CD14-positive monocyte (primary cell): ENCODE data around the gene ATF6. TPM values are rescaled to one million over a fixed set of nuclear protein-coding genes. Genes with fewer than 3 reads are reported as not detected.

Source experiments
- DNase-seq, 3 donors: peaks; one replicate each; pipeline ENCODE4 v3.0.0-alpha.2; 2011 to 2022
- H2AFZ ChIP-seq: 2 replicates; pipeline ENCODE4 v1.6.0; 2012; ENCODE audit warnings: mild to moderate bottlenecking, low read depth, low read length, inconsistent platforms; ENCODE audit not compliant: insufficient read depth, poor library complexity, severe bottlenecking
- H3K27ac ChIP-seq, 2 donors: 1 replicate in 1 of 2; 2 replicates in 1 of 2; pipeline ENCODE4 v1.5.1; 2012 to 2013; ENCODE audit warnings: low read length in 2 of 2, control low read depth in 1 of 2, inconsistent platforms in 1 of 2, low read depth in 1 of 2, mild to moderate bottlenecking in 1 of 2
- H3K27me3 ChIP-seq, 2 donors: one replicate each; pipeline versions ENCODE4 v1.6.0 to v1.6.1; 2011 to 2013; ENCODE audit warnings: low read length in 2 of 2; ENCODE audit not compliant: control insufficient read depth in 2 of 2, insufficient read depth in 2 of 2
- H3K36me3 ChIP-seq, 2 donors: replicated peaks in 1 of 2; 1 replicate in 1 of 2; 2 replicates in 1 of 2; pipeline versions ENCODE4 v1.5.1 to v1.6.1; 2012 to 2013; ENCODE audit warnings: low read length in 2 of 2, control low read depth in 1 of 2, inconsistent platforms in 1 of 2, mild to moderate bottlenecking in 1 of 2; ENCODE audit not compliant: insufficient read depth in 2 of 2, control insufficient read depth in 1 of 2
- H3K4me1 ChIP-seq, 2 donors: 1 replicate in 1 of 2; 2 replicates in 1 of 2; pipeline versions ENCODE4 v1.5.1 to v1.6.1; 2012 to 2013; ENCODE audit warnings: low read length in 2 of 2, control low read depth in 1 of 2, inconsistent platforms in 1 of 2, mild to moderate bottlenecking in 1 of 2, moderate library complexity in 1 of 2; ENCODE audit not compliant: insufficient read depth in 2 of 2, control insufficient read depth in 1 of 2
- H3K4me2 ChIP-seq: replicated peaks from 2 replicates; pipeline ENCODE3; 2012; ENCODE audit warnings: low read length, moderate library complexity, mild to moderate bottlenecking; ENCODE audit not compliant: poor library complexity, severe bottlenecking; ENCODE audit errors: extremely low read depth
- H3K4me3 ChIP-seq, 3 experiments: fragments of 200-600 bp in 1 of 3; sonication (generic) in 1 of 3; replicated peaks in 1 of 3; 1 replicate in 2 of 3; 2 replicates in 1 of 3; pipeline ENCODE4 v1.5.1; 2011 to 2013; ENCODE audit warnings: low read length in 3 of 3, mild to moderate bottlenecking in 3 of 3, control low read depth in 2 of 3, low read depth in 2 of 3, inconsistent platforms in 1 of 3, moderate library complexity in 1 of 3
- H3K79me2 ChIP-seq: 2 replicates; pipeline ENCODE4 v1.6.0; 2012; ENCODE audit warnings: mild to moderate bottlenecking, control low read depth, inconsistent platforms, low read length, moderate library complexity; ENCODE audit not compliant: insufficient read depth
- H3K9ac ChIP-seq: 2 replicates; pipeline ENCODE4 v1.6.0; 2017; ENCODE audit warnings: low read length, mild to moderate bottlenecking; ENCODE audit not compliant: insufficient read depth, poor library complexity, severe bottlenecking
- H3K9me3 ChIP-seq, 2 donors: replicated peaks in 1 of 2; 1 replicate in 1 of 2; 2 replicates in 1 of 2; pipeline versions ENCODE4 v1.5.1 to v1.6.1; 2012 to 2013; ENCODE audit warnings: low read length in 2 of 2, control low read depth in 1 of 2; ENCODE audit not compliant: control insufficient read depth in 1 of 2, insufficient read depth in 1 of 2
- H4K20me1 ChIP-seq: 2 replicates; pipeline ENCODE4 v1.6.0; 2012; ENCODE audit warnings: mild to moderate bottlenecking, low read length, control low read depth, moderate library complexity; ENCODE audit not compliant: insufficient read depth
- H3K27ac Mint-ChIP-seq, 7 donors: one replicate each; pipeline ENCODE4 v1.8.0; 2020; ENCODE audit warnings: mild to moderate bottlenecking in 7 of 7, mixed read lengths in 7 of 7, moderate library complexity in 6 of 7, inconsistent platforms in 2 of 7
- H3K27me3 Mint-ChIP-seq, 3 donors: one replicate each; pipeline ENCODE4 v1.8.0; 2021 to 2022; ENCODE audit warnings: low read depth in 3 of 3, mild to moderate bottlenecking in 3 of 3, mixed read lengths in 3 of 3, moderate library complexity in 3 of 3, inconsistent platforms in 1 of 3
- H3K36me3 Mint-ChIP-seq, 2 donors: one replicate each; pipeline ENCODE4 v1.8.0; 2020; ENCODE audit warnings: mixed read lengths in 2 of 2, inconsistent platforms in 1 of 2, mild to moderate bottlenecking in 1 of 2
- H3K4me1 Mint-ChIP-seq: one replicate; pipeline ENCODE4 v1.8.0; 2020; ENCODE audit warnings: mild to moderate bottlenecking, mixed read lengths
- H3K4me3 Mint-ChIP-seq, 2 donors: one replicate each; pipeline ENCODE4 v1.8.0; 2020; ENCODE audit warnings: mild to moderate bottlenecking in 2 of 2, mixed read lengths in 2 of 2, moderate library complexity in 1 of 2
- H3K9me3 Mint-ChIP-seq, 7 donors: one replicate each; pipeline ENCODE4 v1.8.0; 2020 to 2022; ENCODE audit warnings: mixed read lengths in 7 of 7, mild to moderate bottlenecking in 6 of 7, moderate library complexity in 6 of 7, inconsistent platforms in 2 of 7
- WGBS: methylation state at CpG from one replicate; pipeline ENCODE4 v1.1.5; 2013; ENCODE audit warnings: missing lambda C conversion rate; ENCODE audit not compliant: insufficient coverage; 5-methylcytosine and 5-hydroxymethylcytosine counted together
- intact Hi-C, 2 donors: fragments of 100-400 bp; cut with micrococcal nuclease; formaldehyde crosslinking; loops; one replicate each; pipeline versions ENCODE4 v1.15.0 to v1.15.1; 2023
- polyA plus RNA-seq, 3 donors: library from polyadenylated mRNA; depleted of rRNA in 1 of 3; unstranded in 2 of 3; stranded (reverse) in 1 of 3; fragments of 300-500 nt in 2 of 3; fragments of >200 nt in 1 of 3; fragmentation: Illumina TruSeq in 2 of 3; gene quantifications; 1 replicate in 2 of 3; 2 replicates in 1 of 3; pipeline ENCODE4 v1.2.3, GENCODE V29; 2012 to 2021
- TF ChIP-seq, protein P1 (sequence below): fragments of 200-600 bp; IDR thresholded peaks from one replicate; pipeline ENCODE4 v1.8.0; 2022; ENCODE audit warnings: antibody characterized with exemption, mild to moderate bottlenecking

ATF6 gene
- polyA plus RNA-seq, 3 donors = 13.4 to 25.6 (median 22.2) TPM

DNA sequence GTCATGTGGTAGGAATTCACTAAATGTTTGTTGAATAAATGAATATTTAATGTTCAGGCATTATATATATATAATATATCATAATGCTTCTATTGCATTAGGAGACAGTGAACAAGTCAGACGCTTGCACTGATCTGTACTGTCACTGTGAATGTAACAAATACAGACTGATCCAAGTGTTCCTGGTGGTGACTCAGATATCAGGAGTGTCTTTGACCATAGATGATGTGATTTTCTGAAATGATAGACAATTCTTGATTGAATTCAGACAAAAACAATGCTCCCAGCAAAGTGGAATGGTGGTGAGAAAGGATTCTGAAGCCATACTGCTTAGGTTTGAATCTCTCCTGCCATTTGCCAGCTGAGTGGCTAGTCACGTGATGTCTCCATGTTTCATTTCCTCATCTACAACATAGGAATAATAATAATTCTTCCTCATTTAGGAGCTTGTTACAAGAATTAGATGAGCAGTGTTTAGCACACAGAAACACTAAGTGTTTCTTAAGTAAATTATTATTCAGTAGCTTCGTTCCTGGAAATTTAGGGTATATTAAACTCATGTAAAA lies 186.6 kb downstream of the ATF6 start:
- TF ChIP-seq, protein P1, sequence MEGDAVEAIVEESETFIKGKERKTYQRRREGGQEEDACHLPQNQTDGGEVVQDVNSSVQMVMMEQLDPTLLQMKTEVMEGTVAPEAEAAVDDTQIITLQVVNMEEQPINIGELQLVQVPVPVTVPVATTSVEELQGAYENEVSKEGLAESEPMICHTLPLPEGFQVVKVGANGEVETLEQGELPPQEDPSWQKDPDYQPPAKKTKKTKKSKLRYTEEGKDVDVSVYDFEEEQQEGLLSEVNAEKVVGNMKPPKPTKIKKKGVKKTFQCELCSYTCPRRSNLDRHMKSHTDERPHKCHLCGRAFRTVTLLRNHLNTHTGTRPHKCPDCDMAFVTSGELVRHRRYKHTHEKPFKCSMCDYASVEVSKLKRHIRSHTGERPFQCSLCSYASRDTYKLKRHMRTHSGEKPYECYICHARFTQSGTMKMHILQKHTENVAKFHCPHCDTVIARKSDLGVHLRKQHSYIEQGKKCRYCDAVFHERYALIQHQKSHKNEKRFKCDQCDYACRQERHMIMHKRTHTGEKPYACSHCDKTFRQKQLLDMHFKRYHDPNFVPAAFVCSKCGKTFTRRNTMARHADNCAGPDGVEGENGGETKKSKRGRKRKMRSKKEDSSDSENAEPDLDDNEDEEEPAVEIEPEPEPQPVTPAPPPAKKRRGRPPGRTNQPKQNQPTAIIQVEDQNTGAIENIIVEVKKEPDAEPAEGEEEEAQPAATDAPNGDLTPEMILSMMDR = no peak
- peaks cover 30% of the 10 kb centered on the region for H3K4me1 Mint-ChIP-seq

DNA sequence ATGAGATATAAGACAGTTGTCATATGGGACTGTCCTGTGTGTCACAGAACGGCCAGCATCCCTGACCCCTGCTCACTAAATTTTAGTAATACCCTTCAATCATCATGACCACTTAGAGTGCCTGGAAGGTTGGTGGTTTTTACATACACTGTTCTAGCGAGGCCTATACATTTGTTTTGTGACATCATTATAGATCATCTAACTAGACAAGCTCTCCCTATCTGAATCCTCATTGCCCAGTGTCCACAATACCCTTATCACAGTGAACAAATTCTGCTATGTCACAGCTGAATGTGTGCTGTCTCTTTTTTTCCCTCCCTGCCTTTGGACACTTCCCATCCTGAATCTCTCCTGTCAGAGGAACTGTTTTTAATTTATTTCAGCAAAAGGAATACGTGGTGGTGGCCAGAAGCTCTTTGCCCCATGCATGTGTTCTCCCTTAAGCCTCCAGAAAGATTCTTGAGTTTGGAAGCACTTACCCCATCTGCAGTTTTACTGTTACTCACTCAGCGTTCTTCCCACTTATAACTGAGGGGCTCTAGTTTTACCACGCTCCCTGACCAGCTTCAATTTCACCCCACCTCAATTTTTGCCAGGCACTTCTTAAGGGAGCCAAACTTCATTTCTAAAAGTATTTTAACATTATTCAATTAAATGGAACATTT lies 187.3 kb downstream of the ATF6 start:
- peak overlapping the region in 1 of 3 experiments; percentile 26 for H3K4me3 ChIP-seq
- TF ChIP-seq, protein P1 = no peak
- peaks cover 0 to 1% (median 0%) of the 10 kb centered on the region in 7 donors for H3K9me3 Mint-ChIP-seq
- peak overlapping the region; percentile 36 for H3K4me2 ChIP-seq
- DNase-seq = no peak
- 29% methylated on average over 1 of the region's 5 CpGs for WGBS
- H3K9ac ChIP-seq = no peak overlapping the region
- no peaks in the 10 kb centered on the region for H3K9me3 ChIP-seq
- H3K4me3 Mint-ChIP-seq = peak overlapping the region in 1 of 2 donors; percentile 39
- H3K36me3 ChIP-seq = peaks cover 2 to 31% of the 10 kb centered on the region in 2 donors
- no peaks in the 10 kb centered on the region for H4K20me1 ChIP-seq
- H3K27me3 ChIP-seq = no peaks in the 10 kb centered on the region
- intact Hi-C loops = no loop called here
- peak overlapping the region in 1 of 2 donors; percentile 37 for H3K27ac ChIP-seq
- H3K4me1 Mint-ChIP-seq = peaks cover 25% of the 10 kb centered on the region
- peak overlapping the region; percentile 4 to 90 (median 72) for H3K27ac Mint-ChIP-seq
- no peaks in the 10 kb centered on the region for H3K79me2 ChIP-seq
- peaks cover 21% of the 10 kb centered on the region in 2 donors for H3K4me1 ChIP-seq
- no peak overlapping the region for H2AFZ ChIP-seq
- H3K27me3 Mint-ChIP-seq = peaks cover 0 to 2% (median 0%) of the 10 kb centered on the region in 3 donors
- peaks cover 24 to 28% of the 10 kb centered on the region in 2 donors for H3K36me3 Mint-ChIP-seq

More for the DNA sequence above, 186.6 kb downstream of the ATF6 start:
- peaks cover 20 to 24% of the 10 kb centered on the region in 2 donors for H3K36me3 Mint-ChIP-seq
- Histone ChIP-seq H3K9me3 (no peaks in the 10 kb centered on the region), H3K36me3 (peaks cover 0 to 24% of the 10 kb centered on the region in 2 donors), H3K4me1 (peaks cover 21% of the 10 kb centered on the region in 2 donors), H2AFZ (no peak overlapping the region), H3K9ac (no peak overlapping the region), H3K79me2 (no peaks in the 10 kb centered on the region), H3K4me3 (no peak overlapping the region), H3K4me2 (peak overlapping the region; percentile 2), H3K27ac (peak overlapping the region in 1 of 2 donors; percentile 37), H3K27me3 (no peaks in the 10 kb centered on the region), H4K20me1 (no peaks in the 10 kb centered on the region)
- WGBS = no CpG with 5 or more reads among the region's 3 CpGs
- intact Hi-C loops = no loop called here
- peaks cover 0 to 2% (median 0%) of the 10 kb centered on the region in 3 donors for H3K27me3 Mint-ChIP-seq
- H3K27ac Mint-ChIP-seq = no peak overlapping the region
- H3K4me3 Mint-ChIP-seq = no peak overlapping the region
- DNase-seq = peak; percentile 12 to 46 (median 42)
- peaks cover 0 to 1% (median 0%) of the 10 kb centered on the region in 7 donors for H3K9me3 Mint-ChIP-seq
